HS-27A (cell line): Measurements from ENCODE around the gene ADAM15.
A peak's percentile ranks its signal among the peaks of the same experiment; 100 is the strongest.

Source experiments
- DNase-seq: peaks from one replicate; pipeline ENCODE4 v3.0.0-alpha.2; 2012; ENCODE audit warnings: low read depth, missing footprints

The ADAM15 gene

DNA sequence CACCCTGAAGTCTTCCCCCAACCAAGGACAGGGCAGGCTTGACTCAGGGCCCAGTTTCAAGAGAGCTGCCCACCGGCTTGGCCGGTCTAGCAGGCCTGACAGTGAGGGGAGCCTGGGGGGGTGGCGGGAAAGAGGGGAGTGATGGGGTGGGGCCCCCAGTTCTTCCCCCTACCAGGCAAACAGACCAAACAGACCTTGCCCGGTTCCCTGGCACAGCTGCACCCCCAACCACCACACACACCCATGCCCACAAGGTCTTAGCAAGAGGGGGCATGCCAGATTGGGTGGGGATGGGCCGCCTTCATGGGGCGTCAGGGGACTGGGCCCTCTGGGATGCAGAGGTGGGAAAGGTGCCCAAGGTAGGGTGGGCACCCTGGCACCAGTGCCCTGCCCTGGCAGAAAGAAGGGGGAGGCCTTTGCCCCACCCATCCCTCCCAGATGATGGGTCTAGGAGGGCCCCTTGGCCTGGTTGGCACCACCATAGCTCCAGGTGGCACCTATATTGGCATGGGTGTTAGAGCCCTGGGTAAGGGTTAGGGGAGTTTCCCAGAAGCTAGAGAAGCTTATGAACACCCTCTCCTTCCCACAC is 39.6 kb upstream of the ADAM15 start:
- DNase-seq, result no peak

DNA sequence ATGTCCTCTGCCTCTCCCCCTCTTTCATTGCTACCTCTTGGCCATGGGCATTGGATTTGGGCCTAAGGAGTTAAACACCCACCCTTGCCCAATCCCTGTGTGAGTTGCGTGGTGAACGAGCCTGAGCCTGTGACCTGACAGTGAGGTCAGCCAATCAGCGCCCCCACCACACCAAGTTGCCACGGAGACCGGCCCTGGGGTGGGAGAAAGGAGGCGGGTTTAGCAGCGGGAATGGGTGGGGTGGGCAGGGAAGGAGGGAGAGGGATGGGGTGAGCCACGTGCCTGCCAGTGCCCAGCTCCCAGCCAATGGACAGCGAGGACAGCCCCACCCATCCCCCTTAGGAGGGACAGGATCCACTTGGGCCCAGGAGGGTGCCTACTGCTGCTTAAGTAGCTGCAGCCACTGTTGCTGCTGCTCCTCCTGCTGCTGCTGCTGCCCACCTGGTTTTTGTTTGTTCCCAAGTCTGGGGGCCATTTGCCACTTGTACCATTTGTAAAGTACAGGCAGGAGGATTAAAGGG is 39.0 kb upstream of the ADAM15 start:
- no peak for DNase-seq

DNA sequence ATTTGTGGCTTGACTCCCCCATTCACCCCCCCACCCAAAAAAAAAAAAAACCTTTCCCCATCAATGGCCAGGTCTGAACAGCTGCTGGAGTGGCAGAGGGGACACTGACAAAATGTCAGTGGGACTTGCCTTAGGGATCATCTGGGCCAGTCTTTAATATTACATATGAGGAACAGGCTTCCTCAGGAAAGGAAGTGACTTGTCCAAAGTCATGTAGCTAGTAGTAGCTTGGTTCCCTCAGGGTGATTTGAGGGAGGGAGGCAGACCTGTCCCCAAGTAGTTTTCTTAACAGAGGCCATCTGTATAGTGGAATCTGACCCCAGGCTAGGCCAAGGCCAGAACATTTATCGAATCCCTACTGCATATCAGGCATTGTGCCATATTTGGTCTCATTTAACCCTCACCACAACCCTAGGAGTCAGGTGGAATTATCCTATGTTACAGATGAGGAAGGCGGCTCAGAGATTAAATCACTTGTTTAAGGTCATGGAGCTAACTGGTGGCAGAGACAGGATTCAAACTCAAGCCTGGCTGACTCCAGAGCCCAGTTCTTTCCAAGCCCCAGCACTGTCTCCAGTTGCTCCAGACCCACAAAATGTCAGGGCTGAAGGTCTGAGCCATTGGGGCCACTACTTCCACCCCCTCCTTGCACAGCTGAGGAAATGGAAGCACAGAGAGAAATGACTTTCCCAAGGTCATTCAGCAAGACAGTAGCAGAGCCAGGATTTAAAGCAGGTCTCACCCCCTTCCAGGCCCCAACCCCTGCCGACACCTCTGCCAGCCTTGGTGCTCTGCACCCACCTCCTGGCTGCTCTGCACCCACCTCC is 38.1 kb upstream of the ADAM15 start:
- DNase-seq, result no peak

DNA sequence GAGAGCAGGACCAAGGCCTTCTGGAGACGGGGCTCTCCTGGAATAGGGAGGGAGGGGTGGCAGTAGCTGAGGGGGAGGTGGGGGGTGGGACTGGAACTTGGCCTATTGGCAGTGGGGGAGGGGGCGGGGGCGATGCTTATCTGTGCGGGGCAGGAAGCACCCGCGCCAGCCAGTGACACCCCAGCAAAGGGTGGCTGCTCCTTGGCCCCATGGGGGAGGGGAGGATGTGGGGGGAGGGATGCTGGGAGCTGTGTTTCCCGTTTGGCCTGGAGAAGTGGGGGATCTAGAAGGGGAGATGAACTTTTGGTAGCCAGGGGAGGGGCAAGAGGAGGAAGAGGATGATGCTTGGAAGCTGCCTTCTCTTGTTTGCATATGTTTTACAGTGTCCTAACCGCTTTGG is 37.5 kb upstream of the ADAM15 start:
- no peak for DNase-seq

DNA sequence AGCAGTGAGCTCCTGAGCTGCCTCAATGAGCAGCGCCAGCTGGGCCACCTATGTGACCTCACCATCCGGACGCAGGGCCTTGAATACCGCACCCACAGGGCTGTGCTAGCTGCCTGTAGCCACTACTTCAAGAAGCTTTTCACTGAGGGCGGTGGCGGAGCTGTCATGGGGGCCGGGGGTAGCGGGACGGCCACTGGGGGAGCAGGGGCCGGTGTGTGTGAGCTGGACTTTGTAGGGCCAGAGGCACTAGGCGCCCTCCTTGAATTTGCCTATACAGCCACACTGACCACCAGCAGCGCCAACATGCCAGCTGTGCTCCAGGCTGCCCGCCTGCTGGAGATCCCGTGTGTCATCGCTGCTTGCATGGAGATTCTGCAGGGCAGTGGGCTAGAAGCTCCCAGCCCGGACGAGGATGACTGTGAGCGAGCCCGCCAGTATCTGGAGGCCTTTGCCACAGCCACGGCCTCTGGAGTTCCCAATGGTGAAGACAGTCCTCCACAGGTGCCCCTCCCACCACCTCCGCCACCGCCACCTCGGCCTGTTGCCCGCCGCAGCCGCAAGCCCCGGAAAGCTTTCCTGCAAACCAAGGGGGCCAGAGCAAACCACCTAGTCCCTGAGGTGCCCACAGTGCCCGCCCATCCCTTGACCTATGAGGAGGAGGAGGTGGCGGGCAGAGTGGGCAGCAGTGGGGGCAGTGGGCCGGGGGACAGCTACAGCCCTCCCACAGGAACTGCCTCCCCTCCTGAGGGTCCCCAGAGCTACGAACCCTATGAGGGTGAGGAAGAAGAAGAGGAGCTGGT is 36.2 kb upstream of the ADAM15 start:
- DNase-seq, result no peak

DNA sequence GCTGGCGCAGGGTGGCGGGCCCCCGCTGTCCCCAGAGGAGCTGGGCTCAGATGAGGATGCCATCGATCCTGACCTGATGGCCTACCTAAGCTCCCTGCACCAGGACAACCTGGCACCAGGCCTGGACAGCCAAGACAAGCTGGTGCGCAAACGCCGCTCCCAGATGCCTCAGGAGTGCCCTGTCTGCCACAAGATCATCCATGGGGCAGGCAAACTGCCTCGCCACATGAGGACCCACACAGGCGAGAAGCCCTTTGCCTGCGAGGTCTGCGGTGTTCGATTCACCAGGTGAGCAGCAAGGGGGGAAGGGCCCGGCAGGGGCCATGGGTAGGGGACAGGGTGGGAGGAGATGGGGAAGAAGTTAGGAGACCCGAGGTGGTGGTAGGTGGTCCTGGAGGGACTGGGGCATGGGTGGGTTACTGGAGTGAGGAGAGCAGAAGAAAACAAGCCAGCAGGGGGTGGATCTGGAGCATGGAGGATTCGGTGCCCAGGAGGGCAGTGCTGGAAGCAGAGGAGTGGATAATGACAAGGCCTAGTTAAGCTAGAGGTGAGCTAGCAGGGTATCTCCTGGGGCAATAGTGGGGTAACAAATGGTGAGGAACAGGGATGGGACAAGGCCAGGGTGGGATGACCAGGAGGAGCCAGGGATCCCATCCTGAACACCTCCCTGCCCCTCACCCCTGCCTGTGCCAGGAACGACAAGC is 35.4 kb upstream of the ADAM15 start:
- no peak for DNase-seq

DNA sequence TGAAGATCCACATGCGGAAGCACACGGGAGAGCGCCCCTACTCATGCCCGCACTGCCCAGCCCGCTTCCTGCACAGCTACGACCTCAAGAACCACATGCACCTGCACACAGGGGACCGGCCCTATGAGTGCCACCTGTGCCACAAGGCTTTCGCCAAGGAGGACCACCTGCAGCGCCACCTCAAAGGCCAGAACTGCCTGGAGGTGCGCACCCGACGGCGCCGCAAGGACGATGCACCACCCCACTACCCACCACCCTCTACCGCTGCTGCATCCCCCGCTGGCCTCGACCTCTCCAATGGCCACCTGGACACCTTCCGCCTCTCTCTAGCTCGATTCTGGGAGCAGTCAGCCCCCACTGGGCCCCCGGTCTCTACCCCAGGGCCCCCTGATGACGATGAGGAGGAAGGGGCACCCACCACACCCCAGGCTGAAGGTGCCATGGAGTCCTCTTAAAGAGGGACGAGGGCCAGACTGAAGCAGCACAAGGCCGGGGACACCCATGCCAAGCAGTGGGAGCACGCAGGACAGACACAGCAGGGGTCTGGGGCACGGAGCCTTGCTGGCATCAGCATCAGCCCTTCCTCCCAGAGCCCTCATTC is 34.8 kb upstream of the ADAM15 start:
- no peak for DNase-seq

DNA sequence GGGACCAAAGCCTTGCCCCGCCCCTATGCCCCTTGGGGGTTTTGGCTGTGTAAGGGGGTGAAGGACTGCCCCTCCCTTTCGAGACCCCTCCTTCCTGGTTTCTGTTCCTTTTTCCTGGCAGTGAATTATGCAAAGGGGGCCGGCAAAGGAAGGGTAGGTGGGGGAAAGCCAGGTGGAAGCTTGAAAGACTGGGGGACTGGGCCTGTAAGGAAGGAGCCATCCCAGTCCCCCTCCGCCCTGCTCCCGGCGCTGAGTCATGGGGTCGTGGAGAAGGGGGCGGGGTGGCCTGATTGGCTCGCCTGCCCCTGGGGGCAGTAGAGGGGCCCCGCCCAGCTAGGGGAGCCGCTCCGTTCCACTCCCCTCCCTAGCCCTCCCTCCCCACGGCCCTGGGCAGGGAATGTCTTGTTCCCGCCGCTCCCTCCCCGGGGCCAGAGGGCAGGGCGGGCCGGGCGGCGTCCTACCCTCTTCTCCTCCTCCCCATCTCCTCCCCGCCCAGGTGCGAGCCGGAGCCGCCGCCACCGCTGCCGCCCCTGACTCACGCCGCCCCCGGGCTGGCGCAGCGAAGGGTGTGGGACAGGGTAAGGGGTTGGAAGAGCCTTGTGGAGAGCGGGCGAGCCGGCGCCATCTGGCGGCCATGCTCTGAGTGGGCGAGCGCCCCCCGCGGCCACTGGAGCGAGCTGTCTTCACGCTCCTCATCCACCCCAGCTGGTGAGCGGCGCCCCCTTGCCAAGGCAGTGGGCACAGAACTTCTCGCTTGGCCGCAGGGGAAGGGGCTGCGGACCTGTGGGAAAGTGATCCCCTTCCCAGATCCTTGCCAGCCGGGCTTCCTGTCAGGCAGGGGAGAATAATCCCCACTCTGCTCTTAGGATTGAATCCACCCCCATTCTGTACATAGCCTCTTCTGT is 33.8 kb upstream of the ADAM15 start:
- peak; percentile 66 for DNase-seq

DNA sequence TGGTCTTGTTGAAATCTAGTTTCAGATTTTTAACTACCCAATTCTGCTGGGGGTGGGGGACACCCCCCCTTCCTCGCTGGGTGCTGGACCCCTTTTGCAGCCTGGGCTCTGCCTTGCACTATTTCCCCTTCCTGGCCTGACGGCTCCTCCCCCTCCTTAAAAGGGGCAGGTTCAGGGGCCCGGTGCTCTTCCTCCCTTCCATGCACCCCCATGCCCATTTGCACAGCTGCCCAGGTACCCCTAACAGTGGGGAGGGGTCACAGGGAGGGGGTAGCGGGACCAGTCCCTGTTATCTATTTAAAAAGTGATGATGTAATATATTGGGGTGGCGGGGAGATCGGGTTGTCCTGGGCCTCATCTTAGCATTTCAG is 33.2 kb upstream of the ADAM15 start:
- DNase-seq, result no peak

DNA sequence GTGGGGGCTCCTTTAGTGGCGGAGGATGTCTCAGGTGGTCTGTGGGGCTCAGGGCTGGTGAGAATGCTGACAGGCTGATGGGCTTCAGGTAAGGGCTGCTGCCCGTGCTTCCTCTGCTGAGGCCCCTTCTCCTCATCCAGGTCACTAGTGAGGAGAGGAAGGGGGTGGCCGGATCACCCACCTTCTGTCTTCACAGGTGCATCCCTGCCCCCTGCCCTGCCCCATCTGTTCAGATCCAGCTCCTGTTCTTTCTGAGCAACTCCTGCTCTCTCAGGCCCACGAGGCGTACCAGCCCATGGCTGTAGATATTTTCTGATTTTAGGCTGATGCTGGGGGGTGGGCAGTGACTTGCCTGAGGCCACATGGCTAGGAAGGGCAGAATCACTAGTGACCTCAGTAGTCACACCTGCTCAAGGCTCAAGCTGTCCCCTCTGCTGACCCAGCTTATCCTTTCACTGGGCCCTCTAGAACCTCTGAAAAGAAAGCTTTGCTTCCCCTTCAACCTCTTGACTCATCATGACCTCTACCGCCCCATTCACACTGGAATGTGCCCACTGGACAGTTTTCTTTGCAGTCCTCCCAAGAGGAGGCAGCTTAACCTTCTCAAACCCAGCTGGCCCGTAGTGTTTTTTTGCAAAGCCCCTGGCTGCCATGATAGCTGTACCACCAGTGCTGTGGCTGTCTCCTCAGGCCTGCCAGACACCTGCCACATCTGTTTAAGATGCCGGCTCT is 32.3 kb upstream of the ADAM15 start:
- DNase-seq, result no peak

DNA sequence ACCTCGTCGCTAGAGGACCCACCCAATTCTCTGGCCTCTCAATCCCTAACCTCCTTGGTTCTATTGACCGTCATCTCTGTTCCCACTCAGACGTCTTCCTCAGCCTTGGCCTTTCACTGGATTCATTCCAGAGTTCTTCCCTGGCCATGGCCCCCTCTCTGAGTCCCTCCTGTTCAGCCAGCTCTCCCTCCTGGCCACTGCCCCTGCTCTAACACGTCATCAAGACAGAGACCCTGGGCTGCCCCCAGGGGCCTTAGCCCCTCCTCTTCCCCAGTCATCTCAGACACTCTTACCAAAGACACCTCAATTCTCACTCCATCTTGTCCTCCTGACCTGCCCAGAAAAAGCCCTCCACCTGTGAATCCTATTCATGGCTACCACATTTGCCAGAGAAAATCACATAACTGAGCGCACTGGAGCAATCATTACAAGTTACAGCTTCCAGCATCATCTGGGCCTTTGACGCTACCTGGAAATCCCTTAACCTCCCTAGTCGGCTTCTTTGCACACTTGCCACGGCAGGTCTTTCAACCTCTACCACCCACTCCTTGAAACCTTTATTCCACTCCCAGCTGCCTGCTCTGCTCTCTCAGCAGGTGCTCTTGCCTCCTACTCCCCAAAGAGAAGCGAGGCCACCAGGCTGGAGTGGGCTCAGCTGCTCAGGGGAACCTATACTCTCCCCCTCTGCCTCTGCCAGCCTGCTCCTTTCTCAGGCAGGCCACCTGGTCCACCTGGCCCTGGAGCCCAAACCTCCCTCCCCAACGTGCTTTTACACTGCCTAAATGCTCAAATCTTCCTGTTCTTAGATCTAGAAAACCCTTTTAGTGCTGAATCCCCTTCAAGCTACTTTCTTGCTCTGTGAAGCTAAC is 31.5 kb upstream of the ADAM15 start:
- DNase-seq, result no peak

DNA sequence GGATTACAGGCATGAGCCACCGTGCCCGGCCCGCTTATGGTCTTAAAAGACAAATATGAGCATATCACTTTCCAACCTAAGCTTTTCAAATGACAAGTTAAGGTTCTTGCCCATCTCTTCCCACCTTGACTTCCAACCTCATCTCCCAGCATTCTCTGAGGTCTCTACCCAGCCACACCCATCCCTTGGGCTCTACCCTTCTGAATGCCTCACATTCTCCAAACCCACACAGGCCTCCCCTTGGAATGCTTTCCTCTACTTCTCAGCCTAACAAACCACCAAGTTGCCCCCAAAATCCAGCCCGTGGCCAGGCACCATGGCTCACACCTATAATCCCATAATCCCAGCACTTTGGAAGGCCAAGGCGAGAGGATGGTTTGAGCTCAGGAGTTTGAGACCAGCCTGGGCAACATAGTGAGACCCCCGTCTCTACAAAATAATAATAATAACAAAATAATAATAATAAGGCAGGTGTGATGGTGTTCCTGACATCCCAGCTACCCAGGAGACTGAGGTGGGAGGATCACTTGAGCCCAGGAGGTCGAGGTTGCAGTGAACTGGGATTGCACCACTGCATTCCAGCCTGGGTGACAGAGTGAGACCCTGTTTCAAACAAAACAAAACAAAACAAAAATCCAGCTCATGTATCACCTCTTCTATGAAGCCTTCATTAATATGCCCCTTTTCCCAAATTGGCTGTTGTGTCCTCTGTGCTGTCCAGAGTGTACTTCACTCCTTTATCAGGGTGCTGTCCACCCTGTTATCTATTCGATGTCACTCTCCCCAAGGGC is 28.8 kb upstream of the ADAM15 start:
- DNase-seq, result no peak

DNA sequence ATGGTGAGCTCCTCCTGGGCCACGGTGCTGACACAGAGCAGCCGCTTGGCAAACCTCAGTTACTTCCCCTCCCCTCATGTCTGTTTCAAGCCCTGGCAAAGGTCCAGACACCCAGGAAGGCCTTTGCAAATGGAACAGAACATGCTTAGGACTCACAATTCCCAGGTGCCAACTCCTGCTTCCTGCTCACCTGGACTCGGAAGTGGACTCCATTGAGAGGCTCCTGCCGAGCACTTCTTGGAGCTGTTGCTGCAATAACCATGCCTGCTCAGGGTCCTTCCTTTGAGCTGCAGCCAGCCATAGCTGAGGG is 28.2 kb upstream of the ADAM15 start:
- DNase-seq, result no peak

DNA sequence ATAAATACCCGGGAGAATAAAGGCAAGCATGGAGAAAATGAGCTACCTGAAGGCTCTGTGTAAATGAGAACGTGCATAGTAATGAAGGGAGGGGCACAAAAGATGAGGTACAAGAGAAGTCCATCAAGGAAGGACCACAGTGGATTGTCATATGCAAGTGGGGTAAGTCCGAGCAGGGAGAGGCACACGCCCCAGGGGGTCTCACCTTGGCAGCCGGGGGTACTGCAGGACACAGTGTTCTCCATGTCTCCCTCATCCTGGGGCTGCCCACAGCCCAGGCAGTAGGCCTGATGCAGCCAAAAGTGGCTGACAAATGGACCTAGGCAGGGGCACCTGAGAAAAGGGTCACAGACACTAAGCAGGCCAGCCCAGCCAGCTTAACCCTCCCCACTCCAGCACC is 27.5 kb upstream of the ADAM15 start:
- no peak for DNase-seq

DNA sequence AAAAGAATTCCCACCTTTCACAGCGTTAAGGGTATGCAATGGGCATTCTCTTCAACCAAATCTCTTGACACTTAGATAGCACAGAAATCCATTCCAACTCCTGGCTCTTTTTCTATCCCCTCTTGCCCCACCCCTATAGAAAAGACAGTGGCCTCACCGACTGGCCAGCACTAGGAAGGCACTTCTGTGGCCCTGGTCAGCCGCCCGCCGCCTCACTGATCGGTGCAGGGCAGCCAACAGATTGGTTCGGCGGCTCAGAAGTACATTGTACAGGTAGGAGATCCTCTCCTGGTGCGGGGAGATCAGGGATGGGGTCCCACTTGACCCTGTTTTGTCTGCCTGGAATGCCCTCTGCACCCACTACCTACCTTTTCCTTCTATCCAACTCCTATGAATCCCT is 26.8 kb upstream of the ADAM15 start:
- DNase-seq, result no peak

DNA sequence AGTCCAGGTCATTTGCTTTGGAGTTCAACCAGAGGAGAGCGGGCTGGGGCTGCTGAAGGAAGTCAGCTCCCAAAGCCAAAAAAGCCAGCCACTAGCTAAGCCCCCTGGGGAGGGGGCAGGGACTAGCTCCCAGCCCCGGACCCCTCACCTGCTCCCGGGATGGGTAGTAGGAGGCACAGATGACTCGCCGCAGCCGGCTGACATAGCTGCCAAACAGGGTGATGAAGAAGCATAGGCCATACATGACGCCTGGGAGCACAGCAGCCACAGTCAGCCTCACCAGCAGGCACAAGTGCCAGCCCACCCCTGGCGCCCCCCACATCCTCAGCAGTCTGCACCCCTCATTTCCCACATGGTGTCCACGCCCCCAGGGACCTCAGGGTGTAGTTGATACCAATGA is 25.0 kb upstream of the ADAM15 start:
- no peak for DNase-seq

DNA sequence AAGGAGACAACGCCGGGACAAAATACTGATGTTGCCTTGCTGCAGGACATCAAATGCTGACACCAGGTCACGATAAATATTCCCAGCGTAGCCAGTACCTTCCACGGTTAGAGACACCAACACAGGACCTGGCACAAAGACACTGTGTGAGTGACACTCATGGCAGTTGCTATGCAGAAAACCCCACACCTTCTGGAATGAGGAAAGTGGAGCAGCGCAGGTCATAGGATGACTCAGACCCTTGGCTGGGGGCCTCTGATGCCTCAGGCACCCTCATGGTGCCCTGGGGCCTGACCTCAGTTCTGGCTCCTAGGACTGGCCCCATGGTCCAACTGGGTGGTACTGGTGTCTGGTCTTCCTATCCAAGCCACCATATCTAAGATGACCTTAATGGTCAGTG is 24.5 kb upstream of the ADAM15 start:
- no peak for DNase-seq

DNA sequence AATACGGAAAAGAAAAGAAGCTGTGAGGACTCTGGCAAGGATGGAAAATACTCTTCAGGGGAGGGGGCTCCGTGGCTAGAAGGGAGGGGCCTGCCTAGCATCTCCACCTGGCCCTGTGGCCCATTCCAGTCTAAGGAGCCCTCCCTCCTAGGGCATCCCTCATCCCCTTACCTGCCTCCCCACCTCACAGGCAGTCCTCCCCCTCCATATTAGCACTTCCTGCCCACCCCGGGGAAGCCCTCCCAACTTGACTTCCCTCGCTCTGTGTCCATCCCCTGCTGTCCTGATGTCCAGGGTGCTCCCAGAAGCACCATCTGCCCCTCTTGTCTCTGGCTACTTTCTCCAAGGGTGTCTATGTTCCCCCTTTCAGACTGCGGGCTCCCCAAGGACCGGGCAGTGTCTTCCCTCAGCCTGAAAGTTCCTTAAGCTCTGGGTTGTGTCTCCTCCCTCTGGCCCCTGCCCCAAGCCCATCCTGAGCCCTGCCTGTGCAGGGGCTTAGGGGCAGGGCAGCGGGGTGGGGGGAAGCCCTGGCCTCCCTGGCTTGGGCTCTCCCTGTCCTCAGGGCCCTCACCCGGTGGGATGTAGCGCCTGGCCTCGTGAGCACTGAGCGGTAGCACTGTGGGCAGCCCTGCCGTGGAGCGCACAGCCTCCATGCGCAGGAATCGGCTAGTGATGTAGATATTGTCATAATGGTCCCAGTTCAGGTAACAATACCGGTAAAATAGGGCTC is 21.4 kb upstream of the ADAM15 start:
- no peak for DNase-seq
